ENCODE data around the gene SCYL1.

The SCYL1 gene

DNA sequence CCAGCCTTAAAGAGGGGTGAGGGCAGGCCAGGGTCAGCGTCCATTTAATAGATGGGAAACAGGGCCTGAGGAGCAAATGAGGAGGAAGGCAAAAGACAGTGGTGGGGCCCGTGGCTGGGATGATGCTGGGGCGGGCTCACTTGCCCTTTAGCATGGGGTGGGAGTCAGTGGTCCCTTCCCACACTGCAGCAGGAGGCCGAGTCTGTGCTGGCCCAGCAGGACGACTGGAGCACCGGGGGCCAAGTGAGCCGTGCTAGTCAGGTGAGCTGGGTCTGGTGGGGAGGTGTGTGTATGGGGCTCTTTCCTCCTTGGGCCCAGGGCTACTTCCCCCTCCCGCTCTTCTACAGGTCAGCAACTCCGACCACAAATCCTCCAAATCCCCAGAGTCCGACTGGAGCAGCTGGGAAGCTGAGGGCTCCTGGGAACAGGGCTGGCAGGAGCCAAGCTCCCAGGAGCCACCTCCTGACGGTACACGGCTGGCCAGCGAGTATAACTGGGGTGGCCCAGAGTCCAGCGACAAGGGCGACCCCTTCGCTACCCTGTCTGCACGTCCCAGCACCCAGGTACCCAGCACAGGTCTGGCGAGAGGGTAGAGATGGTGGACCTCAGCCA lies 12.8 kb downstream of the SCYL1 start:
- no peak for DNase-seq

DNA sequence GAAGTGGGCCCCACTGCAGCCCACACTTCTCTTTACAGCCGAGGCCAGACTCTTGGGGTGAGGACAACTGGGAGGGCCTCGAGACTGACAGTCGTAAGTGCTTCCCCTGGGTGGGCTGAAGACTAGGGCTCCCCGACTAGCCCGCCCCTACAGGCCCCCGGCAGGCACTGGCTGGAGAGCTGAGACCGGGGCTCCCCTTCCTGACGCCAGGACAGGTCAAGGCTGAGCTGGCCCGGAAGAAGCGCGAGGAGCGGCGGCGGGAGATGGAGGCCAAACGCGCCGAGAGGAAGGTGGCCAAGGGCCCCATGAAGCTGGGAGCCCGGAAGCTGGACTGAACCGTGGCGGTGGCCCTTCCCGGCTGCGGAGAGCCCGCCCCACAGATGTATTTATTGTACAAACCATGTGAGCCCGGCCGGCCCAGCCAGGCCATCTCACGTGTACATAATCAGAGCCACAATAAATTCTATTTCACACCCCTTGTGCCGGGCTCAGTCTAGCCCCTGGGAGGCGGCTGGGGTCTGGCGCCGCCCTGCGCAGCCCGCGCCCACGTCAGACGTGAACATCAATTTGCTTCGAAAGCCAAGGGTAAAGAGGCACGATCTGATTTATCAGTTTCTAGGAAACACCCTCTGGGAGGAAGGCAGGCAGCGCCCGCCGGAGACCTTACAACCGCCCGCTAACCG lies 13.5 kb downstream of the SCYL1 start:
- DNase-seq: no peak

- no peak for DNase-seq
Observed at GRCh38 chr11:65538915-65539743, 14.2 kb downstream of the SCYL1 start.

DNA sequence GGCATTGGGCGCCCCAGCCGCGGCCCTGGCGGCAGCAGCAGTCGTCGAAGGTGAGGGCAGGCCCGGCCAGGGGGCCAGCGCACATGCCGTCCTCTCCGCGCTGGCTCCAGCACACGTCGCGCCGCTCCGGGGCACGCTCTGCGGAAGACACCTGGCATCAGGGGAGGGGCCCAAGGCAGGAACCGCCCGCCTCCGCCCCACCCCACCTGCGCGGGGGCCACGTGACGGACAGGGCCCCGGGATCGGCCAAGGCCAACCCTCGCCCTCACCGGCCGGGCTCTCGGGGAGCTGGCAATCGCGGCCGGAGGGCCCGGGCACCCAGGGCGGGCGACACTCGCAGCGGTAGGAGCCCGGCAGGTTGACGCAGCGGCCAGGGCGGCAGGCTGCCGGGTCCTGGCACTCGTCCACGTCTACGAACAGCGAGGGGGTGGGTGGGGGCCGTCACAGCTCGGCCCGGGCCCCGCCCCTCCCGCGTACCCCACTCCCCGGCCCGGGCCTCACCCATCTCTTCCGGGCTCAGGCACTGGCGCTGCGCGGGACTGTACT lies 14.9 kb downstream of the SCYL1 start:
- DNase-seq: peak; percentile 53

DNA sequence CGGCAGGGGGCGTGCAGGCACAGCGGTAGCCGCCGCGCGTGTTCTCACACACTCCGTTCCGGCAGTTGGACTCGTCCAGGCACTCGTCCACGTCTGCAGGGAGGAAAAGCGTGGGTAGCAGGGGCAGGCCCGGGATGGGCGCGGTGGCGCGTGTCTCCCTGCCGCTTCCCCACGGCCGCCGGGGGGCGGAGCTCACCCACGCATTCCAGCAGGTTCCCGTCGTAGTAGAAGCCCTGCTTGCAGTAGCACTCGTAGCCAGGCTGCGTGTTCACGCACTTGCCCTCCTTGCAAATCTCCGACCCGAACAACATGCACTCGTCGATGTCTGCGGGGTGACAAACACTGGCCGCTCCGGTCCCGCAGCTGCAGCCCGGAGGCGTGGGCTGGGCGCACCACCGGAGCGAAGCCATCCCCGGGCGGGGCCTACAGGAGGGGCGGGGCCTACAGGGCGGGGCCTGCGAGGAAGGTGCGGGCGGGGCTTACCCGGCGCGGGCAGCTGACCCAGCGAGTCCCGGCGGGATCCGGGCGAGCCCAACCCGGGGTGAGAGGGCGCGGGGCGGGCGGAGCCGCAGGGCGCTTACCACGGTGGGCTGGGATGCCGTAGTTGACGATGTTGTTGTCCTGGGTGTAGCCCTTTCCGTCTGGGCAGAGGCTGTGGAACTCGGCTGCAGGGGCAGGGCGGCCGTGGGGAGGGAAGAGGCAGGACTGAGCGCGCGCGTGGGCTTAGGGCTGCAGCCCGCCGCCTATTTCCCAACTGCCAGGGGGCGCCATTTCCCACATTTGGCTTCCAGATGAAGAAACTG lies 15.6 kb downstream of the SCYL1 start:
- DNase-seq: peak; percentile 88

DNA sequence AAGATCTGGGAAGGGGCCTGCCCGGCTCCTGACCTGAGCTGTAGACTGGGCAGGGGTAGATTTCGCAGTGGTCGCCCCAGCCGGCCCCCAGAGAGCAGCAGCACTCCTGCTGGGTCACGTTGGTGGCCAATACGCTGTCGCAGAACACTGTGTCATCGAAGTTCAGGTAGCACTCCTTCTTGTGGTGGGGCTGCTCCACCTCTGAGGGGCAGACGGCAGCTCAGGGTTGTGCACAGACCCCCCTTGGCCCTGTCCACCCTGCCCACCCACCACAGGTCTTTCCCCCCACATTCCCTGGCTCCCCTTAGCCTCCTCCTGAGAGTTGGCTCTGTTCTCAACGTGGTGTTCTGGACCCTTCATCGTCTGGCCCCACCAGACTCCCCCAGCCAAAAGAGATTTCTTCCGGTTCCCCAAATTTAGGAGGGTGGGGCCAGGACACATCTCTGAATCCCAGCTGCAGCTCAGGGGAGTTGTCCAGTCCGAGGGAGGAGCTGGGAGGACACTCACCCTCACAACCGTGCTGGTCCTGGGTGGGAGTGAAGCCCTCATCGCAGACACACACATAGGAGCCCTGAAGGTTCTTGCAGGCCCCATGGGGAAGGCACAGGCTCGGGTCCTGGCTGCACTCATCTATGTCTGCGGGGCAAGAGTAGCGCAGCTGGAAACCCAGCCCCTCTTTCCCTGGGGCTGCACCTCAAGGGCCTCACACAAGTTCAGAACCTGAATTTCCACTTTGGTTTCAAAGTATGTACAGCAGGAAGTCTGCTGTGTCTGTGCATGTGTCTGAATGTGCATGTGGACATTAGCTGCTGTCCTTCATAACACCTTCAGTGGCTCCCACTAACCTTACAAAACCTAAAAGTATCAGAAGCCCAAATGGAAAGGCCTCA lies 16.5 kb downstream of the SCYL1 start:
- DNase-seq: no peak

DNA sequence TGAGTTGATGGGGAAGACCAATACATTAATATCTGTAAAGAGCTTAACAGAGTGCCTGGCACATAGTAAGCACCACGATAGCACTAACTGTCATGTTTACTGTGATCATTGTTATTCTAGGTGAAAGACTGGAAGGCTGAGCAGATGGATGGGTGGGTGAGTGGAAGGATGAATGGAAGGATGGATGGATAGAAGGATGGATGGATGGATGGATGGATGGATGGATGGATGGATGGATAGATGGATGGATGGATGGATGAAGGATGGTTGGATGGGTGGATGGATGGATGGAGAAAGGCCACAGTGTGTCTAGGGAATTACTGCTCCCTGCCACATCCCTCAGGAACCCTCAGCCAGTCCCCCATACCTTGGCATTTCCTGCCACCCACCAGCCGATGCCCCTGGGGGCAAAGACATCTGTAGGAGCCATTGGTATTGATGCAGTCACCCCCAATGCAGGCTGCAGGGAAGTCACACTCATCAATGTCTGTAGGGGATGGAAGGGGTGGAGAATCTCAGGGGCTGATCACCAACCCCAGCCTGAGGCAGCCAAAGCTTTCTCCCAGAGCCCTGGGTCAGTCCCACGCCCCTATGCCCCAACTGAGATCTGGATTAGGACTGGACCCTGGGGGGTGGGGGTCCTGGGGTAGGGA lies 18.0 kb downstream of the SCYL1 start:
- DNase-seq: no peak

GRCh38 chr11:65545853-65546216 lies 21.0 kb downstream of the SCYL1 start:
- DNase-seq: no peak

DNA sequence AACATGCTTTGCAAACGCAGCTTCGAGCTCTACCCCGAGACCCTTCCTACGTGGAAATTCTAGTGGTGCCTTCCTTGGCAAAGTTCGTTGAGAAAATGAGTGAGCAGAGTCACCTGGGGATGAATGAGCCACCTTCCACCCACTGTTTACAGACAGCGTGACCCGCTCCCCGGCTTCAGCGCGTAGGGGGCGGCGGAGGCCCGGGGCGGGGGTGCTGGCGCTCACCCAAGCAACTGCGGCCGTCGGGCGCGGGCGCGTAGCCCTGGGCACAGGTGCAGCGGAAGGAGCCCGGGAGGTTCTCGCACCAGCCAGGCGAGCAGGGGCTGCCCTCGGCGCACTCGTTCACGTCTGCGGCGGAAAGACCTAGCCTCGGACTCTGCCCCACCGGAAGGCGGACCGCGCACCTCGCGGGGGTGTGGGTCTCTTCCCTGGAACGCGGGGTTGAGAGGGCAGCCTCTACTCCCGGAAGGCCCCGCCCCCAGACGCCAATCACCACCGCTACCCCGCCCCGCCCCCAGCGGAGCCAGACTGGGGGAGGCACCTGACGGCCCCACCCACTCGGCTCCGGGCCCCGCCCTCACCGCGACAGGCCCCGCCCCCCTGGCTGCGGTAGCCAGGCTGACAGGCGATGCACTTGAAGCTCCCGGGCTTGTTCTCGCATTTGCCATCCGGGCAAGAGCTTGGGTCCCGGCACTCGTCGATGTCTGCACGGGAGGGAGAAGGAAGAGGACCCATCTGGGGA lies 21.5 kb downstream of the SCYL1 start:
- DNase-seq: peak; percentile 99

DNA sequence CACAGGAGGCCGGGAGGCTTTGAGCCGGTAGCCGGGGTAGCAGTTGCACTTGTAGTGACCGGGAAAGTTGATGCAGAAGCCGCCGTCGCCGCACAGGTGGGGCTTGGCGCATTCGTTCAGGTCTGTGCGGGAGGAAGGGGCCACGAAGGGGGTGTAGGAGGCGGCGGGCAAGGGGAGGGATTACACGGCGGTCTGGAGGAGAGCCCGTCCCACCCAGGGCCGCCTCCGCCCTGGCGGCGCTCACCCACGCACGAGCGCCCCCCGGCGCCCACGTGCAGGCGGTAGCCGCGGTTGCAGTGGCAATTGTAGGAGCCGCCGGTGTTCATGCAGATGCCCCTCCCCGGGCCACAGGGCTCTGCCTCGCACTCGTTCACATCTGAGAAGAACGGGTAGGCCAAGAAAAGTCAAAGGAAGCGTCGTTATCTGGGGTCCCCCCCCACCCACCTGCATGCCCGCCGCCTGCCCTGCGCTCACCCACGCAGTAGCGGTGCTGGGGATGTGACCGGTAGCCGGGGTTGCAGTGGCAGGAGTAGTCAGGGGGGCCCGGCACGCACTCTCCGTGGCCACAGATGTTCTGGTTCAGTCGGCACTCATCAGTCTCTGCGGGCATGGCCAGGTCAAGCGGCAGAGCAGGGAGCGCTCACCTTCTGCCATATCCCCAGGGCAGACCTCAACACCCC lies 22.7 kb downstream of the SCYL1 start:
- no peak for DNase-seq

- DNase-seq: no peak
Observed at GRCh38 chr11:65548395-65548794, 23.5 kb downstream of the SCYL1 start.

DNA sequence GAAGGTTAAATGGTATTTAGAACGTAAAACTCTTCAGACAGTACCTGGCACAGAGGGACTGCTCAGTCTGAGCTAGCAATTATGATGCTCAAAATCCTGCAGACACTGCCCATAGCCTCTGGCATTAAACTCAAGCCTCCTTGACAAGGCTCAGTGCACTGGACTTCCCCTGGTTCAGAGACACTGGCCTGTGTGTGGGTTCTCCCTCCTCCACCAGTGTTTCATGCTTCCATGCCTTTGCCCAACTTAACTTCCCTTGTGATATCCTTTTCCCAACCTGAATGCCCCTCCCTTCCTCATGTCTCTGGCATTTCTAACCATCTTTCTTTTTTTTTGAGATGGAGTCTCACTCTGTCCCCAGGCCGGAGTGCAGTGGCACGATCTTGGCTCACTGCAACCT lies 24.2 kb downstream of the SCYL1 start:
- no peak for DNase-seq

- DNase-seq: peak; percentile 64
Observed at GRCh38 chr11:65551572-65552387, 26.9 kb downstream of the SCYL1 start.

- no peak for DNase-seq
Observed at GRCh38 chr11:65552388-65552951, 27.6 kb downstream of the SCYL1 start.

DNA sequence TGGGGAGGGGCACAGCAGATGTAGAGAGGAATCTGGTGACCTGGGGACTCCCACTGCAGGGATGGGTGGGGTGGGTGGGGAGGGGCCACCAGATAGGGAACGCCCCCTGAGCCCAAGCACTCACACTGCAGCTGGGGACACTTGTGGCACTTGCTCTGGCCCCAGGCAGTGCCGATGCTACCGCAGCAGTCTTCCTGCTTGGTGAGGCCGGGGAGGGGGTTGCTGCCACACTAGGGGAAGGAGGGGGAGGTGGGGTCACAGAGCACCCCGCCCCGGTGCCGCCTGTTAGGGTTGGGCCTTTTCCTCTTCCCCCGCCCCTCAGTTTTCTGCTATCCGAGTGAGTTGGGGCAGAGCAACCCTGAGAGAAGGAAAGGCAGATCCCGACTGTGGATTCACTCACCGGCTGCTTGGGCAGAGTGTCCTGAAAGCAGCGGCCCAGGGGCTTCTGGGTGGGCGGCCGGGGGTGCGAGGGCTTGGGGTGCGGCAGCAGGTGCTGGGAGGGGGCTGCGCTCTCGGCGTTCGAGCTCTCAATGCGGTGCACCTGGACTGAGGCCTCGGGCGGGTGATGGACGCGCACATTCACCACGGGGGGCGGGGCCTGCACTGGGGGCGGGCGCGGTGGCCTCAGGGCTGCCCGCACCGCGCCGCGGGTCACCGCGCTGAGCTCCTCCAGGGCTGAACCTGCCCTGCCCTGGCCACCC lies 28.6 kb downstream of the SCYL1 start:
- DNase-seq: no peak

- DNase-seq: no peak
Observed at GRCh38 chr11:65554057-65554818, 29.4 kb downstream of the SCYL1 start.

GRCh38 chr11:65554842-65555430 lies 30.1 kb downstream of the SCYL1 start:
- DNase-seq: no peak

All from activated CD4-positive, CD25-positive, alpha-beta regulatory T cell treated with anti-CD3 and anti-CD28 coated beads, Interleukin-2, amount 50 U/mL, for 72 hours (primary cell).